Measurements from ENCODE around the gene PDE4A.
"Not testable (repeated sequence)": the region's sequence is repeated elsewhere in the genome, so short reads cannot be mapped to it uniquely, and the experiment has no call there.

The PDE4A gene

DNA sequence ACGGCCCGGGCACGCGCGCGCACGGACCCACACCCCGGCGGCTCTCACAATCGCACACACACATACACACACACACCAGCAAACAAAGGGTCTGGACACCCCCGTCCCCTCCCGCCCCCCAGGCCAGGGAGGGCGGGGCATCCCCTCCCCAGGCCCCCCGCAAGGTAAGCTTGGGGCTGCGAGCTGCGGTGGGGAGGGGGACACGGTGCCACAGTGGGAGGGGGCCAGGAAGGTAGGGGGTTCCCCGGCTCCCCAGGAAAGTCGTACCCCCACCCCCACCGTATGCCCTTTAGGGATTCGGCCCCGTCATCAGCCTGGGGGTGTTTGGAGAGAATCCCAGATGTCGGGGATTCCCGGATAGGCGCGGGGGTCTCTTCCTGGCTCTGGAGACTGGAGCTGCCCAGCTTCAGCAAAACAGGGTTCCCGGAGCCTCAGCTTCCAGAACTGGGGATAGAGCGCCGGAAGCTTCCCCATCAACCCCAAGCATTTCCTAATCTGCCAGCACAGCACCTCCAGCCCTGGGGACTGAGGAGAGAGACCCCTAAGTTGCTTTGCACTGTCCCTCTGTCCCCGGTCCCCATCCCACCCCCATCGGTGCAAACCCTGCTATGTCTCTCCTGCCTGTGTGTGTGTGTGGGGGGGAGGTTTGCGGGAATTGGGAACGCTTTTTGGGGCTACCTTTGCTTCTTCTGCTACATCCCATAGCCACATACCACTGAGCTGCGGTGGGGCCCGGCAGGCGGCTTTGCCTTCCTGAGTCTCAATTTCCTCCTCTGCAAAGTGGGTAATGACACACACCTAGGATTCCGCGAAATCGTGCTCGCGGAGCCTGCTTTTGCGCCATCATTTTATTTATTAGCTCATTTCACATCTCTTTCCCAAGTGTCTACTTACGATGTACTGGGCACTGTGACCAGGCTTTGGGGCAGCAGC, 15.2 kb upstream of the PDE4A start:
- peak in 1 of 2 donors; percentile 53 for DNase-seq

DNA sequence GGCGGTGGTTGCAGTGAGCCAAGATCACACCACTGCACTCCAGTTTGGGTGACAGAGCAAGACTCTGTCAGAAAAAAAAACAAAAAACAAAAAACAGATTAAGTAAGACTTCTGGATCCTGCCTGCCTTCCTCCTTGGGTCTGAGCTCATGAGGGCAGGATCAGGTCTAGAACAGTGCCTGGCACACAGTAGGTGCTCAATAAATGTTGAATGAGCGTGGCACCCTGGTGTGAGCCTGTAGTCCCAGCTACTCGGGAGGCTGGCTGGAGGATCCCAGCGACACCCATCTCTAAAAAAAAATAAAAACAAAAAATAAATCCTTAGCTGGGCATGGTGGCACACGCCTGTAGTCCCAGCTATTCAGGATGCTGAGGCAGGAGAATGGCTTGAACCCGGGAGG, 14.1 kb upstream of the PDE4A start:
- DNase-seq = no peak

DNA sequence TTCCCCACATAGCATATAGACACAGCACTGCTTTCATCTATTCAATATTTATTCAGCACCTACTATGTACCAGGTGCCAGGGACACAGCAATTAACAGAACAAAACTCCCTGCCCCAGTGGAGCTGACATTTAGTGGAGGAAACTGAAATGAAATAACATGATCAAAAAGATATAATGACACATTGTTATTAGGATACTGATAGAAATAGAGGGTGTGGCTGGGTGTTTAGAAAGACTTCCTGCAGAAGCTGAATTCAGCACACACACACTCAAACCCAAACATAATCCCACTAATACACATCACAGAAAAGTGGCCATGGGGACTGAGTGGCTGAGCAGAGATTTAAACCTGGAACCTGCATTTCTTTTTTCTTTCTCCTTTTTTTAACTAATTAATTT, 13.2 kb upstream of the PDE4A start:
- DNase-seq = no peak

DNA sequence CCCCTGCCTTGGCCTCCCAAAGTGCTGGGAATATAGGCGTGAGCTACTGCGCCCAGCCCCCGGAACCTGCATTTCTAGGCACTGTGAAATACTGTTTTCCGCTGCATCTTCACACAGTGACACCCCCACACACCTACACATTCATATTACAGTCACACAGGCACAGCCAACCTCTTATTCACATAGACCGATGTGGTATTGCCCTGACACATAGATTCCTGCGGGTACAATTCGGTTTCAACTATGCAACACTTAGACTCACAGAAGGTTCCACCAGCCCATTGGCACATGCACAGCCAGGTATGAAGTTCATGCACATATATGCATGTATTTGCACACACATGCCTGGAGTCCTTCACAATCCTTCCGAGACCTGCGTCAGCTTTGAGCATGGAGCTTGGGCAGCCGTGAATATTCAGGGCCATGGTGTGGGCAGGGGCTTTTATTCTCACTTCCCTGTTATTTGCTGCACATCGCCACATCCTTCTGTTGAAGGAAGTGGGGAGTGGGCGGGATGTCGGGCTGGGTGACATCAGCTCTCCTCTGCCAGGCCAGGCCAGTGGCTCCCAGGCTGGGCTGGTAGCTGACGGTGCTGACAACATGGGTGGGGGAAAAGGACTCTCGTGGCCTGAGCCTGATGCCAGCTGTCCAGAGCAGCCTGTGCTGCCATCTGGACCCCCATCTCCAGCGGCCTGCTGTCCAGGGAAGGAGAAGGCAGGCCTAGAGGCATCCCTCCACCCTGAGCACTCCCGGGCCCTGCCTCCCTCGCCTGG, 11.6 kb upstream of the PDE4A start:
- DNase-seq = peak; percentile 61 to 76

- not testable (repeated sequence) for DNase-seq
These were observed 9.1 kb upstream of the PDE4A start for GRCh38 chr19:10411224-10411623.

- peak in 1 of 2 donors; percentile 67 for DNase-seq
These were observed 7.9 kb upstream of the PDE4A start for GRCh38 chr19:10412257-10412977.

GRCh38 chr19:10416083-10416379, 4.3 kb upstream of the PDE4A start:
- no peak for DNase-seq

- DNase-seq = peak; percentile 95 to 97
These were observed 3.7 kb upstream of the PDE4A start for GRCh38 chr19:10416380-10417257.

GRCh38 chr19:10417541-10418234, 2.6 kb upstream of the PDE4A start:
- no peak for DNase-seq

DNA sequence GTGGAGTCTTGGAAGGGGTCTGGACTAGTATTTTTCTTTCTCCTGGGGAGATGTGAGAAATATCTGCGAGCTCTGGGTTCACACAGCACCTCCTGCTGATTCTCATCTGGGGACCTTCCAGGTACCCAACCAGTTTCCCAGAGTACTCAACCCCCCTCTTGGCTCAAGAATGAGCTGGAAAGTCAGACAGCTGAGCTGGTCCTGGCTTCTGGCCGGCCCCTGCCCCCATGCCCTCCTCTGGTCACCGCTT, 2.2 kb upstream of the PDE4A start:
- DNase-seq = no peak

DNA sequence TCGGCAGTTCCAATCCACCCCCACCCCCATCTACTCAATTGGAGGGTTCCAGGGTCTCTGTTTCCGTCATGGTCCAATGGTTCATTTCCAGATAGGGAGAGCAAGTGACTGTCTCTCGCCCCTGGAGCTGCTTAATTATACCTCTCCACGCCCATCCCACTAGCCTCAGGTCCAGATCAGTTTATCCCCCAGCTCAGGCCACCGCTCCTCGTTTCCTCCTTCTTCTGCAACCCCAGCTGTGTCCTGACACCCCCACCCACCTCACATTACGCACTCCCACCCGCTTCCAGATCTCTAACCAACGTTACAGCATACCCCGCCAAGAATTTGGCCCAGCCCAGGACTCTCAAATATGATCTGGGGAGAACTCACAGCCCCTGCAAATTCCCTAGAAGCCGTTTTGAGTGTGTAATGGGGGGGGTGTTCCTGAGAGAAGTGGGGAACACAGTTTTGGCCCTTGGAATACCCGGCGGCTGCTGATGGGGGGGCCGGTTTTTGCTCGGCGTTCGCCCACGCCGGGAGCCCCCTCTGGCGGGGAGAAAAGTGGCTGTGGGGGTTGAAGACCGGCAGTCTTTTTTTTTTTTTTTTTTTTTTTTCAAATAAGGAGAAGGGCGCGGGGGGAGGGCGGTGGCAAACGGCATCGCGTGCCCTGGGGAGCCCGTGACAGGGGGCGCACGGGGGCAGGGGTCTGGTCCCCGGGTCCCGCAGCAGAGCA, 1.7 kb upstream of the PDE4A start:
- DNase-seq = peak in 1 of 2 donors; percentile 46

- no peak for DNase-seq
These were observed 1.1 kb upstream of the PDE4A start for GRCh38 chr19:10419200-10419645.

- peak; percentile 59 to 70 for DNase-seq
These were observed 493 bp upstream of the PDE4A start for GRCh38 chr19:10419646-10420443.

DNA sequence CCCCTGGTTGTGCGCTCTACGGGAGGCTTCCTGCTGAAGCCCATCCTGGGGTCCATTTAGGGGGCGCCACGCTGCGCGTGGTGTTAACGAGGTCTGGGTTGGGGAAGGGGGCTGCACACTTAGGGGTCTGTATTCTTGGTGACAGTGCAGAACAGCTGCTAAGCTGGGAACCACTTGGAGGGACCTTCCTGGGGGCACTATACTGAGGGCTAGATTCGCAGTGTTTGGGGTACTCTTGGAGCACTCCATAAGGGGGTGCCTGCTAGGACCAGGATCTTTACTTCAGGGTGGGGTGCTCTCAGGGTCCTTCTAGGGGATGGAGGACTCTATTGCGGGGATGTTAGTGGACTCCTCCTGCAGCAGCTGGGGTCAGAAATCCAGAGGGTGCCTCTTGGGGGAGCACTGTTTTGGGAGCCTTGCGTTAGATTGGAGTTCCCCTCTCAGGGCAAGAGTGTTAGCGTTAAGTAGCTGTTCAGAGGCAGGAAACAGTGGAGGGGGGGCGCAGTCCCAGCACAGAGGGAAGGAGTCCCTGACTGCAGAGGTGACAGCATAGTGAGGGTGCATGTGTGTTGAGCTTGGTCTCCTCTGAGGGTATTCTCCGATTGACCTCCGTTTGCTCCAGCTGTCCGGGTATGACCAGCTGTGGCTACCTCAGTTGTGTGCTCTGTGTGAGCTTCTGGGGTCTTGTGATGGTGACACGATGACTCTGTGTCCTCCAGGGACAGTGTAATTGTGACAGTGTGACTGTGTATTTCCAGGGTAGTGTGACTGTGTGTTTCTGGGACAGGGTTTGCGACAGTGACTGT, 1.1 kb downstream of the PDE4A start:
- DNase-seq = peak in 1 of 2 donors; percentile 42

DNA sequence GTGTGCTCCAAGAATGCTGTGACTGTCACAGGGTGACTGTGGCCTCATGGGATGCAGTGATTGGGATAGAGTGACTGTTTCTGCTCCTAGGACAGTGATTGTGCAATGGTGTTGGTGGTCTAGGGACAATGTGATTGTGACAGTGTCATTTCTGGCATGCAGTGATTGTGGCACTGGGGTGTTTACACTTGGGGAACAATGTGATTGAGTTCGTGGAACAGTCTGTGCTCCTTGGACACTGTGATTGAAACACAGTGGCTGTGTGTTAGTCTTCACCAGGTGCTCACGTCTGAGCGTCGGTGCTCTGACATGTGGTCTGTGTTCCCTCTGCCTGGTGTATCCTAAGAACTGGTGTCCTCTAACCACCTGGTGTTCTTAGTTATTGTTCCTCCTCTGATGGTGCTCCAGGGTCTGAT, 1.7 kb downstream of the PDE4A start:
- DNase-seq = peak in 1 of 2 donors; percentile 37

DNA sequence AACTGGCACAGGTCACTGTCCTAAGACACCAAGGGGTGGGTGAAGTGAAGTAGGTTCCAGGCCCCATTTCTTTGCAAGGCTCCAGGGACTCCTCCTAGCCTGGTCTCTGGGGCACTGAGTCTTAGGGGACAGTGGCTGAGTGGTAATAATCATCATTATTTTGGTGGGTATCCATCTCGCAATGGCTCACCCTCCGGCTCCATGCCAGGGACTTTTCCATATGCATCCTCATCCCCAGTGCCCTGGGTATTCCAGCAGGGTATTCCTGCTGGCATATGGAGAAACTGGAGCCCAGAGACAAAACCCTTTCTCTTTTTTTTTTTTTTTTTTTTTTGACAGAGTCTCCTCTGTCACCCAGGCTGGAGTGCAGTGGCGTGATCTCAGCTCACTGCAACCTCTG, 2.5 kb downstream of the PDE4A start:
- no peak for DNase-seq

DNA sequence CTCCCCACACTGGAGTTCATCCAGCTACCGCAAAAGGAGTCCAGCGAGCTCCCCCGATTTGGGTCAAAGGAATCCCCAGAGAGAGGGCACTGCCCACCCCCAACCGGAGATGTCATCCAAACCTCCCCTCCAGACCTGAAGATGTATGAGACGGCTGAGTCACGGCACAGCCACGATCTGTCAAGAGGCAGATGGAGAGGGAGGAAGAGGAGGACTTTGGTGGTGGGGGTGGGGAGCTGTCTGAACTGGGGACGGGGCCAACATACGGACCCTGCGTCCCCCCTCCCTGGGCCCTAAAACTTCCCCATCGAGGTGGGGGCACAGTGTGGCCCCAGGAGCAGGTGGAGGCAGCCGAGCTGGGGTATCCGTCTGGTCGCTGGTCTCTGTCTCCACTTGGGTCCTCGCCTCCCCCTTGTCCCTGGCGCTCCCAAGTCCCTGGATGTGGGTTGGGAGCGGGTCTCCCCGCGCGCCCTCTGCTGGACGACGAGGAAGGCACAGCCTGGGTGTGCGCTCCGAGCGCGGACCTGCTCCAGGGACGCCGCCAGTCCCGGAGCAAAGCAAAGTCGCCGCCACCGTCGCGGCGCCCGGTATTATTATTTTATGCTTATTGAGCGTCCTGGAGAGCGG, 3.8 kb downstream of the PDE4A start:
- DNase-seq = peak; percentile 72 to 73

DNA sequence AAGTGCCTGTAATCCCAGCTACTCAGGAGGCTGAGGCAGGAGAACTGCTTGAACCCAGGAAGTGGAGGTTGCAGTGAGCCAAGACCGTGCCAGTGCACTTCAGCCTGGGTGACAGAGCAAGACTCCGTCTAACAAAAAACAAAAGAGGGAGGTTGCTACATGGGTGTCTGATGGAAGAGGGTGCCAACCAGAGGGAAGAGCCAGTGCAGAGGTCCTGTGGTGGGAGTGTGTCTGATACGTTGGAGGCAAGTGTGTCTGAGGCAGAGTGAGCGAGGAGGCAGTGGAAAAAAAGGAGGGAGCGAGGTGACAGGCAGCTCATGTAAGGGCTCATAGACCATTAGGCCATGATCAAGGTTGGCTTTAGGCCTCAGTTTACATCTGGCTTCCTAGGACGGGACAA, 6.8 kb downstream of the PDE4A start:
- no peak for DNase-seq

DNA sequence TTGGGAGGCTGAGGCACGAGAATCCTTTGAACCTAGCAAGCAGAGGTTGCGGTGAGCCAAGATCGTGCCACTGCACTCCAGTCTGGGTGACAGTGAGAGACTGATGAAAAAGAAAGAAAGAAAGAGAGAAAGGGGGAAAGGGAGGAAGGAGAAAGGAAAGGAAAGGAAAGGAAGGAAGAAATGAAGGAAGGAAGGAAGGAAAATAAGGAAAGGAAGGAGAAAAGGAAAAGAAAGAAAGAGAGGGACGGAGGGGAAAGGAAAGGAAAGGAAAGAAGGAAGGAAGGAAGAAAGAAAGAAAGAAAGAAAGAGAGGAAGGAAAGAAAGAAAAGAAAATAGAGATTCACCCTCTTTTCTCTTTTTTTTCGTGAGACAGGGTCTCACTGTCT, 8.7 kb downstream of the PDE4A start:
- no peak for DNase-seq

Data from CD4-positive, alpha-beta T cell treated with Interleukin-1 beta for 1 hour (primary cell).